T-helper 1 cell treated with Interleukin-12 subunit alpha and Interleukin-12 subunit beta and Interleukin-4 antibody, amounts not matched to agents 30 μg/mL and 1 μg/mL, for 36 hours (primary cell): ENCODE measurements around the gene PACSIN2.

Experiments used
- H3K27ac Mint-ChIP-seq: one replicate; pipeline ENCODE4 v1.8.0; 2021; ENCODE audit warnings: mild to moderate bottlenecking, mixed read lengths
- H3K27me3 Mint-ChIP-seq: one replicate; pipeline ENCODE4 v1.8.0; 2021; ENCODE audit warnings: low read depth, mixed read lengths
- H3K36me3 Mint-ChIP-seq: one replicate; pipeline ENCODE4 v1.8.0; 2021; ENCODE audit warnings: low read depth, mixed read lengths
- H3K4me1 Mint-ChIP-seq: one replicate; pipeline ENCODE4 v1.8.0; 2021; ENCODE audit warnings: low read depth, mixed read lengths
- H3K4me3 Mint-ChIP-seq: one replicate; pipeline ENCODE4 v1.8.0; 2021; ENCODE audit warnings: mild to moderate bottlenecking, moderate library complexity, mixed read lengths
- H3K9me3 Mint-ChIP-seq: one replicate; pipeline ENCODE4 v1.8.0; 2021; ENCODE audit warnings: mixed read lengths

PACSIN2 gene

DNA sequence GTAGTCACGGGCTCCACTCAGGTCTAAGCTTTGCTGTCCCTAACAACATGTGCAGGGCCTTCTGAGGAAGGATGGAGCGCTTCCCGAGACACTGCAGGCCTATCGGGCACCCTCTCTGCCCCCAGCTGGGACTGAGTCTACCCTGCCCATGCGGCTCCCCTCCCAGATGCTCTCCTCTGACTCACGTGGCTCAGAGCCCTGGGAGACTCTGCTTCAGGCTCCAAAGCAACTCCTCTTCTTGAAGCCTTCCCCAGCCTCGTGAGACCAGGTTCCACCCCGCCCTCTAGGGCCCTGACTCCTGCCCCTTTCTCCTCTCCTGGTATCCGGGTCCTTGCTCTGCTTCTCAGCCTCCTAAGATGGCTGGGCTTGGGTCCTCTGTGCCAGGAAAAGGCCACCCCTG, 129.5 kb downstream of the PACSIN2 start:
- H3K4me3 Mint-ChIP-seq = no peak overlapping the region
- H3K27ac Mint-ChIP-seq = no peak overlapping the region
- peaks cover 17% of the 10 kb centered on the region for H3K36me3 Mint-ChIP-seq
- H3K4me1 Mint-ChIP-seq = peaks cover 18% of the 10 kb centered on the region
- H3K27me3 Mint-ChIP-seq = no peaks in the 10 kb centered on the region
- no peaks in the 10 kb centered on the region for H3K9me3 Mint-ChIP-seq

DNA sequence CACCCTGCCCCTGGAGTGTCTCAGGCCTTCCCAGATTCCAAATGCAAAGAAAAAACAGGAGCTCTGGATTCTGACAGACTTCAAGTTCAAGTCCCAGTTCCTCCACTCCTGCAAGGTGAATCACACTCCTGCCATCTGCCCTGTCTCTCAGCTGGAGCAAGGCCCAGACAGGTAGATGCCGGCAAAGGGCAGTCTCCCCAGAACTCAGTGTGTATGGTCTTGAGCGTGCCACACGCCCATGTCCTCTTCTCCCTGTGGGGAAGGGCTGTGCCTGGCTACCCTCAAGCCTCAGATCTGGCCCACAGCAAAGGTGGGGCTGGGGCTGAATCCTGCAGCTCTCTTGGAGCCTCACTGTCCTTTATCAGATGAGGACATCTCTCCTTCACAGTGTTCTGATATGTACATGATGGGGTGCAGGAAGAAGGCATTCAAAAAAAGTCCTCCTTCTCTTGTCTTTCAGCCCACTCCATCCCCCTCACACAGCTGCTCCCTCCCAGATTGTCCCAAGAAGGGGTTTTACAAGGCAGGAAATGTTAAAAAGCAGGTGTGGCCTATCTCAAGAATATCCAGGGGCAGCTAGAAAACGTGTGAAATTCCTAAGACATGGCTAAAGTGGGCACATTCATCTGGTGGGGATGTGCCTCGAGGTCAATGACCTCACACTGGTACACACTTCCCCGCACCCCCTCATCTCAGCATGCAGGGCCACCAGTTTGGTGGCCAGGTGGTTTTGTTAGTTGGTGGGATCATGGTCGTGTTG, 130.2 kb downstream of the PACSIN2 start:
- H3K27me3 Mint-ChIP-seq = no peaks in the 10 kb centered on the region
- H3K27ac Mint-ChIP-seq = no peak overlapping the region
- no peak overlapping the region for H3K4me3 Mint-ChIP-seq
- H3K9me3 Mint-ChIP-seq = no peaks in the 10 kb centered on the region
- H3K36me3 Mint-ChIP-seq = peaks cover 17% of the 10 kb centered on the region
- peaks cover 18% of the 10 kb centered on the region for H3K4me1 Mint-ChIP-seq

DNA sequence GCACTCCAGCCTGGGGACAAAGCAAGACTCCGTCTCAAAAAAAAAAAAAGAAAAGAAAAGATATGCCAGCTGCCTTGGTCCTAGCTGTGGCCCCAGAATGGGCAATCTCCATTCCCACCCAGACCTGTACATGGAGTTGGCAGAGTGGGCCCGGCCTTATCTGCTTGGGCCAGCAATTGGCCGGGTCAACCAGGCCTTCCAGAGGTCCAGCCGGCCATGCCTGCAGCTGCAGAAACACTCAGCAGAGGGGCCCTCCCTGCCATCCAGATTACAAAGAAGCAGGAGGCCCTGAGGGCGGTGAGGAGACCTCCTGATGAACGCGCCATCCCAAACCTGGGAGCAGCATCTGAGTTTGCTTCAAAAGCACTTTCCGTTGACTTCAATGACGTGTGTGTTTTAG, 131.0 kb downstream of the PACSIN2 start:
- Mint-ChIP-seq H3K27ac (no peak overlapping the region), H3K27me3 (no peaks in the 10 kb centered on the region), H3K4me1 (peaks cover 10% of the 10 kb centered on the region), H3K36me3 (peaks cover 13% of the 10 kb centered on the region), H3K9me3 (no peaks in the 10 kb centered on the region), H3K4me3 (no peak overlapping the region)

DNA sequence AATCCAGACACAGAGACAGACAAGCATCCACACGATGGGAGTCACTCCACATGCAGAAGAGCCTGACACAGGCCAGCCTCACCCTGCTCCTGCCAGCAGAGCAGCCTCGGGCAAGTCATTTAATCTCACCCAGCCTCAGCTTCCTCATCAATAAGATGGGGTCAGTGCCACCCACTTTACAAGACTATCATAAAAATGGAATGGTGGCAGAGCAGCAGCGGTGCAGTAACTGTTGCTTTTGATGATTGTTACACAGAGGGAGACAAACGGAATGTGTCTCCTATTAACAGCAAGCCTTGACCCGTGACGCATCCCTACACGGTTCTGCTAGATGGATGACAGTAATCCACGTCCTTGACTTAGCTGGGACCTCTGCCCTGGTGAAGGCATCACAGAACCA, 131.8 kb downstream of the PACSIN2 start:
- no peak overlapping the region for H3K27ac Mint-ChIP-seq
- peaks cover 3% of the 10 kb centered on the region for H3K4me1 Mint-ChIP-seq
- H3K9me3 Mint-ChIP-seq = no peaks in the 10 kb centered on the region
- no peak overlapping the region for H3K4me3 Mint-ChIP-seq
- H3K36me3 Mint-ChIP-seq = peaks cover 9% of the 10 kb centered on the region
- H3K27me3 Mint-ChIP-seq = no peaks in the 10 kb centered on the region

DNA sequence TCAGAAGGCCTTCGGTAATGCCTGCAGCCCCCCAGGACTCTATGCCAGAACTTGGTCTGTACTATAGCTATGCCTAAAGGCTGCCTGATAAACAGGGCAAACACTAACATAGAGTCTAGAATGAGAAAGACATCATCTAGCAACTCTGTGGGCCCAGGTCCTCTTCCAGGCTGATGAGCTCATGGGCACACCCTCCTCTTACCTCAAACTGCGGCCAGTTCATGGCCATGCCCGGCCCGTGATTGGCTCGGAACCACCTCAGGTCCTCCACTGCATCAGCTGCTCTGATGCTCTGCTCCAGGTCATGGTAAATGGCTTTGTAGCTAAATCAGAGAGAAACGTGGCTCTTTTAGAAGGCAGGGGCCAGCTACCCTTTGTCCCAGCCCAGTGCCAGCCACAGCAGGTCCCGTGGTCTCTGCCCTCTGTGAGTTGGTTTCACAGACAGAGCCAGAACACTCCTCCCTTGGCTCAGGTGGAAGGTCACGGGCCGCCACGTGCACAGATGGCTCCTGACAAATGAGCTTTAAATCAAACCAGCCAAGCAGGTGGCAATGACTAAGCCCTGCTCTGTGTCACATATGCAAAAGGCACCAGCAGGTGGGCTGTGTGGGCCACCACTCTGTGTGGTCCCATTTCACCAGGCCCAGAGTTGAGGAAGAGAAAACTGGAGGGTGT, 132.8 kb downstream of the PACSIN2 start:
- H3K27me3 Mint-ChIP-seq = no peaks in the 10 kb centered on the region
- no peaks in the 10 kb centered on the region for H3K4me1 Mint-ChIP-seq
- H3K36me3 Mint-ChIP-seq = peaks cover 7% of the 10 kb centered on the region
- no peak overlapping the region for H3K27ac Mint-ChIP-seq
- H3K9me3 Mint-ChIP-seq = no peaks in the 10 kb centered on the region
- no peak overlapping the region for H3K4me3 Mint-ChIP-seq

DNA sequence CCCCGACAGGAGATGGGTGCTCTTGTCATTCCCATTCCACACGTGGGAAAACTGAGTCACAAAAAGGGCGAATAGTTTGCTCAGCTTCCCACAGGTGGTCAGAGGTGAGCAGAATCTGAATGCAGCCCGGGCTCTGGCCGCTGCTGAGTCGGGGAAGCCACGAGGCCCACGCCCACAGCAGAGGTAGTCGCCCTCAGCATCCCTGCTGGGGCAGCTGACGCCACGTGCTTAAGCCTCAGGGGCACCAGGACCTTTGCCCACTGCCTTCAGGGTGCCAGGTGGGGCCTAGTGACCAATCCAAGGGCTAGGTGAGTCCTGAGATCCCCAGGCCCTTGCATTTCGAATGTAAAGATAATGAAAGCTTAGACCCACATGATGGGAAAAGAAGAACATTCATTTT, 133.7 kb downstream of the PACSIN2 start:
- Mint-ChIP-seq H3K9me3 (no peaks in the 10 kb centered on the region), H3K36me3 (peaks cover 7% of the 10 kb centered on the region), H3K4me1 (no peaks in the 10 kb centered on the region), H3K27me3 (no peaks in the 10 kb centered on the region), H3K27ac (no peak overlapping the region), H3K4me3 (no peak overlapping the region)

DNA sequence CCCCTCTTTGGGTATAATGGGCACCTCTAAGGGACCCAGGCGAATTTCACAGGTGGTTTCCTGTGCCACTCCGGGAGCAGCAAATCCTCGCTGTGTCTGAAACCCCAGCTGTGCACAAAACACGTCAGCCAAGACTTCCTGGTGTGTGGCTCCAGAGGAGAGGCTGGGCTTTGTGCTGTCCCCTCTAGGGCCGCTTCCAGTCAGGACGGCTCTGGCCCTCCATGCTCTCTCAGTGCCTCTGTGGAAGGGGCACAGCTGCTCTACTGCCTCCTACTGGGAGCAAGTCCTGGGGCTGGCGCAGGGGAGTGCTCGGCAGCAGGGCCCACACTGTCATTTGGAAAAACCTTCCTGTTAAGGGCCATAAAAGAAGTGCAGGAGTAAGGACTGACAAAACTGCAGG, 134.1 kb downstream of the PACSIN2 start:
- peaks cover 7% of the 10 kb centered on the region for H3K36me3 Mint-ChIP-seq
- no peaks in the 10 kb centered on the region for H3K27me3 Mint-ChIP-seq
- no peak overlapping the region for H3K27ac Mint-ChIP-seq
- H3K4me3 Mint-ChIP-seq = no peak overlapping the region
- H3K9me3 Mint-ChIP-seq = no peaks in the 10 kb centered on the region
- H3K4me1 Mint-ChIP-seq = no peaks in the 10 kb centered on the region

DNA sequence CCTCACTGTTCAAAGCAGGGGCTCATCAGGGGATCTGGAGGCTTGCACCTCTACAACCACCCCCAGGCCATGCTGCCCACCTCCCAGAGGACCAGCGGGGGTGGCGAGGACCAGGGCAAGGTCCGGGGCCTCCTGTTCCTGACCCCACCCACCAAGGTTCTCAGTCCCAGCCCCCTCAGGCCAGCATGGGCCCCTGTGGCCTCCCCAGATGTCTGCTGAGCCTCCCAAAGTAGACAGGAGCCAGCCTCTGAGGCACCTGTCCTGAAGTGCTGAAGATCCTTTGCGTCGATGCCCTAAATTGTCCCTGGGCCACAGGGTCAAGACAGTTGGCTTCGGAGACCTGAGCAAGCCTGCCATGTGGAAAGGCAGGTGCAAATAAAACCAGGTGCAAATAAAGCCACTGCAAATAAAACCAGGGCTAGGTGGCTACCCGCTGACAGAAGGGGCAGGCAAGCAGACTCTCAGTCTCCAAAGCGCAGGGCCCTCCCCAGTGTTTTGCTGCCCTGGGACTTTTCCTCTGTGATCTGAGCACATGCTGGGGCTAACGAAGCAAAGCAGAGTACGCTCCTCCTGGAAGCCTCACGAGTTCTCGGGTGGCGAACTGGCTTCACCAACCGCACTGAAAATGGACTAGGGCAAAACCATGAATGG, 135.5 kb downstream of the PACSIN2 start:
- H3K9me3 Mint-ChIP-seq = no peaks in the 10 kb centered on the region
- no peak overlapping the region for H3K4me3 Mint-ChIP-seq
- no peaks in the 10 kb centered on the region for H3K27me3 Mint-ChIP-seq
- H3K36me3 Mint-ChIP-seq = peaks cover 7% of the 10 kb centered on the region
- no peaks in the 10 kb centered on the region for H3K4me1 Mint-ChIP-seq
- no peak overlapping the region for H3K27ac Mint-ChIP-seq

DNA sequence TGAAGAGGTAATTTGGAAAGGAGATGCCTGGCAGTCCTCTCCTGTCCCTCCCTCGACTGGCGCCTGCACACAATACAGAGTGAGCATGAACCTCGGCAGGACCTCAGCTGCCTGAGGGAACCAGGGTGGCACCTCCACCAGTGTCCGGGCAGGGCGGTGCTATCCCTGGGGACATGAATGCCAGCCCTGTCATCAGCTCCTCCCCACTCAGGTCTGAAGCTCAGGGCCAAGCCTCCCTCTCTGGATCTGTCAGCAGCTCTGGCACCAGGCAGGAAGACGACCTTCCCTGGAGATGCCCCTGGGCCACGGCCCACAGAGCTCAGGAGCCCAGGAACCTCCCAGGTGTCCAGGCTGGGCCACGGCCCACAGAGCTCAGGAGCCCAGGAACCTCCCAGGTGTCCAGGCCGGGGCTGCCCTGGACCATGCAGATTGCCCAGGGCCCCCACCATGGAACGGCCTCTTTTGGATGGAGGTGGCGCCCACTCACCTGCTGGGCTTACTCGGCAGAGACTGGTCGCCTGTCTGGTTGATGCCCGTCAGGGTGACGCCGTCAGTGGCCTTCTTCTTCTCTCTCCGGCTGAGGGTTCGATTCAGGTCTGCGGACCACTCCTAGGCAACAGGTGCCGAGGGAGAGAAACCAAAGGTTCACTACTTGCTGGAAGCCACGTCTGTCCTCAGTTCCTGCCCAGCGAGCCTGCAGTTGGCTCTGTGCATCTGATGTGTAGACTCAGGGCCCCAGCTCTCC, 136.2 kb downstream of the PACSIN2 start:
- Mint-ChIP-seq H3K27me3 (no peaks in the 10 kb centered on the region), H3K4me3 (no peak overlapping the region), H3K4me1 (no peaks in the 10 kb centered on the region), H3K36me3 (peaks cover 7% of the 10 kb centered on the region), H3K27ac (no peak overlapping the region), H3K9me3 (no peaks in the 10 kb centered on the region)

DNA sequence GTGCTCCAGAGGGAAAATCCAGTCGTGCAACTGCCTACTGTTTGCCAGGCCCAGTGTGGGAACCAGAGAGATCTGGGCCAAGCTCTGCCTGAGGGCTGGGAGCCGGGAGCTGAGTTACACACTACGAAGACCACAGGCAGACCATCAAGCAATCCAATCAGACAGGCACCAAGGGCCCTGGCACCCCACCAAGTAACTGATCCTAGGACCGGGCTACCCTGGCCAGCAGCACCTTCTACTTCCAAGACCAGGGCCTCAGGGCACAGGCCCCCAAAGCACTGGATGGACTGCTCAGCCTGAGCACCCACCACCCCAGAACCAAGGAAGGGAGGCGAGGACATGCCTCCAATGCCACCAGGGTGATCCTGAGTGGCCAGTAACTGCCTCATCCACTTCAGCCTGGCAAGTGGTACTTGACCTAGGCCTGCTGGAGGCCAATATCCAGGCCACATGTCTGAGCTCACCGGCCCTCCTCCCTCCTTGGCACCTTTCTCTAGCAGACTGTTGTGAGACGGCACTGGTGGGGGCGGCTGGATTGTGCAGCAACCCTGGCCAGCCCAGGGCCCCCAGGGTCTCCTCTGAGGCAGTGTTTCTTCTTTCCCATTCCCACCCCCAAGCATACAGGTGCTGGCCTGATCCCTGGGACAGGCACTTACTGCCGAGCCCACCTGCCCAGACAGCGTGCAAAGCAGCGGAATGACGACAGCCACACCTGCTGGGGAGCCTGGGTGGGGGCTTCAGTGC, 137.2 kb downstream of the PACSIN2 start:
- Mint-ChIP-seq H3K4me1 (no peaks in the 10 kb centered on the region), H3K36me3 (peaks cover under 1% of the 10 kb centered on the region), H3K27me3 (no peaks in the 10 kb centered on the region), H3K27ac (no peak overlapping the region), H3K9me3 (no peaks in the 10 kb centered on the region), H3K4me3 (no peak overlapping the region)

DNA sequence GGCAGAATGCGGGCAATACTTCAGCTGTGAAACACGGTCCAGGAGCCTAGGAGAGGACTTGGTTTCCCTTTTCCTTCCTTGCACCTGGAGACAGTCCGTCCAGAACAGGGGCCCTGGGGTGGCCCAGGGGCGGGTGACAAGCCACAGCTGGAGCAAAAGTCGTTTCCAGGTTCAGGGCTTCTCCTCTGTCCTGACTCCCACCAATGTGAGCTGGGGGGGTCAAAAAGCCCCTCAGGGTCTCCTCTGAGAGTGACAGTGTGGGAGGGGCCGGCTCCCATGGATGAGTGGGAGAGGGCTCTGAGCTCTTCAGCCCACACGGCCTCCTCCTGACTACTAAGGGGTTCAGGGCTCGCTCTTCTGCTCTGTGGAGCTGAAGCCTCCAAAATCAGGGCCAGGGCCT, 137.8 kb downstream of the PACSIN2 start:
- Mint-ChIP-seq H3K36me3 (no peaks in the 10 kb centered on the region), H3K27me3 (no peaks in the 10 kb centered on the region), H3K9me3 (no peaks in the 10 kb centered on the region), H3K4me3 (no peak overlapping the region), H3K27ac (no peak overlapping the region), H3K4me1 (no peaks in the 10 kb centered on the region)

DNA sequence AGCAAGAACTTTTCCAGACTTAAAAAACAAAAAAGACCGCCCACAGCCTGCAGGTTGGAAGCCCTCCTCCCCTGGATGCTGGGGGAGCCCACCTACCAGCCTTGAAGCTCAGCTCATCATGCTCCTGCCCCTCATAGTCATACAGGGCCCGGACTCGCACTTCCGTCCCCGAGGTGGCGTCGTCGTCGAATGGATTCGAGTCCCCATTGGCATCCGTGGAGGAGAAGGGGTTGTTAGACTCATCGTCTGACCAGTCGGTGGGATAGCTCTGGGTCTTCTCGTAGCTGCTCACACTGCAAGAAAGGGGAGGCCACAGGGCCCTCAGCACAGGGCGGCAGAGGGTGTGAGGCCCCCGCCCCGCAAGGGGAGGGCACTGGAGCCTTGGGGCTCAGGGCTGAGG, 138.9 kb downstream of the PACSIN2 start:
- H3K4me3 Mint-ChIP-seq = no peak overlapping the region
- peaks cover 1% of the 10 kb centered on the region for H3K36me3 Mint-ChIP-seq
- no peaks in the 10 kb centered on the region for H3K27me3 Mint-ChIP-seq
- H3K9me3 Mint-ChIP-seq = no peaks in the 10 kb centered on the region
- no peak overlapping the region for H3K27ac Mint-ChIP-seq
- no peaks in the 10 kb centered on the region for H3K4me1 Mint-ChIP-seq

DNA sequence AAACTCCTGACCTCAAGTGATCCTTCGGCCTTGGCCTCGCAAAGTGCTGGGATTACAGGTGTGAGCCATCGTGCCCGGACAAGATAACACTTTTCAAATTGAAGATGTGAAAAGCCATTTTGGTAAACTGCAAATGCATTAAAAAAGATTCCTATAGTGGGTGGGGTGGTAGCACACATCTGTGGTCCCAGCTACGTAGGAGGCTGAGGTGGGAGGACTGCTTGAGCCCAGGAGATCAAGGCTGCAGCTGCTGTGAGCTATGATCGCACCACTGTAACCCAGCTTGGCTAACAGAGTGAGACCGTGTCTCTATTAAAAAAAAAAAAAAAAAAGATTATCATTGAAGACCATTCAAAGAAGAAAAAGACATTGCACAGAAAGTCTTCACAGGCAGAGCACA, 140.9 kb downstream of the PACSIN2 start:
- Mint-ChIP-seq H3K4me3 (no peak overlapping the region), H3K4me1 (no peaks in the 10 kb centered on the region), H3K9me3 (no peaks in the 10 kb centered on the region), H3K27ac (no peak overlapping the region), H3K27me3 (no peaks in the 10 kb centered on the region), H3K36me3 (peaks cover 1% of the 10 kb centered on the region)

DNA sequence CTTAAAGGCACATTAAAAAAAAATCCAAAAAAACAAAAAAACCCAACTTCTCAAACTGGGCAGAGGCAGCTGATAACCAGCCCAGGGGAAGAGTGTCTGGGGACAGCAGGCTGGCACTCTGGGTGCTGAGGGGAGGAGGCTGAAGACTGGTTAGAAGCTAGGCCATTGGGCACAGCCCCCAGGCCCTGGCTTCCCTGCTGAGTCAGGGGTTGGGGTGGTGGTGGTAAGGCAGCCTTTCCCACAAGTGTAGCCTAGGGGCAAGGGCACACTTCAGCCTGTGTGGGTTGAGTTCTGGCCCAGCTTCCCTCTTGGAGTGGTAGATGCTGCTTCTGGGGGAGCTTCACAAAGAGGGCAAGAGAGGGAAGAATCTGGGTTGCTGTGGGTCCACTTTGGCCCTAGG, 141.6 kb downstream of the PACSIN2 start:
- no peak overlapping the region for H3K27ac Mint-ChIP-seq
- H3K36me3 Mint-ChIP-seq = peaks cover 1% of the 10 kb centered on the region
- no peaks in the 10 kb centered on the region for H3K9me3 Mint-ChIP-seq
- no peaks in the 10 kb centered on the region for H3K4me1 Mint-ChIP-seq
- no peaks in the 10 kb centered on the region for H3K27me3 Mint-ChIP-seq
- no peak overlapping the region for H3K4me3 Mint-ChIP-seq
